SU-DHL-6 (cell line): ENCODE measurements around the gene TULP4.
"Not testable (repeated sequence)": the region's sequence is repeated elsewhere in the genome, so short reads cannot be mapped to it uniquely, and the experiment has no call there.

Experiments
- H2AFZ ChIP-seq: fragments of 200-600 bp; sonication (generic); 2 replicates; pipeline ENCODE4 v1.6.1; 2014; ENCODE audit warnings: low read depth, mild to moderate bottlenecking, moderate library complexity, mixed read lengths, antibody characterized with exemption, low read length; ENCODE audit not compliant: severe bottlenecking
- H3F3A ChIP-seq: fragments of 200-600 bp; shearing (Covaris generic); 2 replicates; pipeline ENCODE4 v1.6.0; 2016; ENCODE audit warnings: antibody characterized with exemption, mild to moderate bottlenecking; ENCODE audit not compliant: insufficient read depth
- H3K27ac ChIP-seq: fragments of 200-600 bp; sonication (generic); 2 replicates; pipeline ENCODE4 v1.5.1; 2016; ENCODE audit warnings: low read depth, mild to moderate bottlenecking, low read length, moderate library complexity, mixed read lengths
- H3K27me3 ChIP-seq: fragments of 200-600 bp; sonication (generic), shearing (Covaris generic); 2 replicates; pipeline ENCODE4 v1.6.0; 2014; ENCODE audit warnings: mild to moderate bottlenecking, low read length
- H3K36me3 ChIP-seq: fragments of 200-600 bp; sonication (generic); 2 replicates; pipeline ENCODE4 v1.6.1; 2014; ENCODE audit warnings: mild to moderate bottlenecking, low read length, mixed read lengths
- H3K4me2 ChIP-seq: fragments of 300-600, 200-600 bp; shearing (Covaris generic), sonication (generic); 2 replicates; pipeline ENCODE4 v1.6.0; 2014; ENCODE audit warnings: low read length, low read depth, mild to moderate bottlenecking; ENCODE audit not compliant: poor library complexity, severe bottlenecking
- H3K4me3 ChIP-seq: fragments of 200-600 bp; sonication (generic); 2 replicates; pipeline ENCODE4 v1.5.1; 2014; ENCODE audit warnings: antibody characterized with exemption, low read length, mild to moderate bottlenecking, mixed read lengths; ENCODE audit not compliant: insufficient read depth, poor library complexity, severe bottlenecking
- H3K79me2 ChIP-seq: fragments of 200-600 bp; sonication (generic); 2 replicates; pipeline ENCODE4 v1.6.1; 2014; ENCODE audit warnings: mild to moderate bottlenecking, low read length, moderate library complexity; ENCODE audit not compliant: insufficient read depth
- H3K9ac ChIP-seq: fragments of 200-600 bp; sonication (generic); 2 replicates; pipeline ENCODE4 v1.7.0; 2014; ENCODE audit warnings: mild to moderate bottlenecking, low read length
- H3K9me2 ChIP-seq: fragments of 200-600 bp; sonication (generic); replicated peaks from 2 replicates; pipeline ENCODE4 v1.6.1; 2014; ENCODE audit warnings: low read length; ENCODE audit not compliant: insufficient read depth
- H3K9me3 ChIP-seq: fragments of 200-600 bp; sonication (generic); 2 replicates; pipeline ENCODE4 v1.6.1; 2014; ENCODE audit warnings: low read length, mixed read lengths; ENCODE audit not compliant: insufficient read depth
- H4K20me1 ChIP-seq: fragments of 200-600 bp; sonication (generic); 2 replicates; pipeline ENCODE4 v1.6.1; 2014; ENCODE audit warnings: low read depth, mild to moderate bottlenecking, antibody characterized with exemption, low read length, moderate library complexity, mixed read lengths
- EZH2phosphoT487 ChIP-seq: fragments of 200-600 bp; sonication (generic), shearing (Covaris generic); conservative IDR thresholded peaks from 2 replicates; pipeline ENCODE4 v1.6.1; 2018; ENCODE audit warnings: mild to moderate bottlenecking, antibody characterized with exemption, low read length, moderate library complexity, mixed read lengths
- TF ChIP-seq, protein P1 (sequence below): fragments of 200-600 bp; sonication (generic); IDR thresholded peaks from one replicate; pipeline ENCODE4 v1.5.1; 2017; ENCODE audit warnings: antibody characterized with exemption, mild to moderate bottlenecking, low read length, moderate library complexity; ENCODE audit not compliant: insufficient read depth, poor library complexity, severe bottlenecking

Gene TULP4

DNA sequence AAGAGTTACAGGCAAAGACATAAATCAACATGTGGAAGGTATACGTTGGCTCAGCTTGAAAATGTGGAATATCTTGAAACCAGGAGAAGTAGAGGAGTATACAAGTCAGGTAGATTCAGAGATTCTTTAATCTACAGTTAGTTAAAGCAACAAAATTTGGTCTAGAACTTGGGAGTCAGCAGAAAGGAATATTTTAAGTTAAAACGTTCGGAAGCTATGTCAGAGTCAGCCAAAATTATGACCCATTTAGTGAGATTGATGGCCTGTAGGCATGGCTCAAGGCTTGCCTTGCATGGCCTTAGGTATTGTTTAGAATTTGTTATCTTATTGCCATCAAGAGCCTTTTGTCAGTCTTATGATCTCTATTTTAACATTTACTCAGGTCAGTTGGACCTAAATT lies 153.5 kb downstream of the TULP4 start:
- Histone ChIP-seq H3K36me3 (no peaks in the 10 kb centered on the region; the same call in 1 of the 2 replicates), H4K20me1 (no peaks in the 10 kb centered on the region), H3K27me3 (no peaks in the 10 kb centered on the region), H3K79me2 (no peaks in the 10 kb centered on the region), H3K4me3 (no peak overlapping the region), H3K27ac (no peak overlapping the region), H3F3A (no peaks in the 10 kb centered on the region), H3K4me2 (no peak overlapping the region), H3K9ac (no peak overlapping the region), H2AFZ (no peak overlapping the region), H3K9me3 (no peaks in the 10 kb centered on the region), H3K9me2 (no peaks in the 10 kb centered on the region)
- TF ChIP-seq, protein P1, sequence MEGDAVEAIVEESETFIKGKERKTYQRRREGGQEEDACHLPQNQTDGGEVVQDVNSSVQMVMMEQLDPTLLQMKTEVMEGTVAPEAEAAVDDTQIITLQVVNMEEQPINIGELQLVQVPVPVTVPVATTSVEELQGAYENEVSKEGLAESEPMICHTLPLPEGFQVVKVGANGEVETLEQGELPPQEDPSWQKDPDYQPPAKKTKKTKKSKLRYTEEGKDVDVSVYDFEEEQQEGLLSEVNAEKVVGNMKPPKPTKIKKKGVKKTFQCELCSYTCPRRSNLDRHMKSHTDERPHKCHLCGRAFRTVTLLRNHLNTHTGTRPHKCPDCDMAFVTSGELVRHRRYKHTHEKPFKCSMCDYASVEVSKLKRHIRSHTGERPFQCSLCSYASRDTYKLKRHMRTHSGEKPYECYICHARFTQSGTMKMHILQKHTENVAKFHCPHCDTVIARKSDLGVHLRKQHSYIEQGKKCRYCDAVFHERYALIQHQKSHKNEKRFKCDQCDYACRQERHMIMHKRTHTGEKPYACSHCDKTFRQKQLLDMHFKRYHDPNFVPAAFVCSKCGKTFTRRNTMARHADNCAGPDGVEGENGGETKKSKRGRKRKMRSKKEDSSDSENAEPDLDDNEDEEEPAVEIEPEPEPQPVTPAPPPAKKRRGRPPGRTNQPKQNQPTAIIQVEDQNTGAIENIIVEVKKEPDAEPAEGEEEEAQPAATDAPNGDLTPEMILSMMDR = no peak
- no peak for TF ChIP-seq EZH2phosphoT487

DNA sequence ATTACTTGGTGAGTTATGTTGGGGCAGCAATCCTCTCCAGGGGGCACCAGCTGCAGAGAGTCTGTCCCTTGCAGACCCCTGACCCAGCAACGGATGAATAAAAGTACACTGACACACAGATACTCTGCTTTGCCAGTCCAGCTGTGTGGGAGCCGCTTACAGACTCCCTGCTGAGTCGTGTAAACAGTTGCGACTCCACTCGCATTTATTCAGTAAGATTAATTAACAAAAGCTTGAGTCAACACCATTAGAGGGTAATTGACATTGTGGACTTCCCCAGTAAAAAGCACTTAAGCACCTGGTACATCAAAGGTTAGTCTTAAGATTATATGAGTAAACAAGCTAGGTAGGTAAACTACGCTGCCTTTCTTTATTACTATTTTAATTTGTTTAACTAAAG lies 155.7 kb downstream of the TULP4 start:
- Histone ChIP-seq H3K4me3 (no peak overlapping the region), H3K9me2 (no peaks in the 10 kb centered on the region), H3K27ac (no peak overlapping the region), H3F3A (no peaks in the 10 kb centered on the region), H3K9me3 (no peaks in the 10 kb centered on the region), H3K36me3 (no peaks in the 10 kb centered on the region; the same call in 1 of the 2 replicates), H2AFZ (no peak overlapping the region), H3K4me2 (no peak overlapping the region), H3K9ac (no peak overlapping the region), H3K79me2 (no peaks in the 10 kb centered on the region), H4K20me1 (no peaks in the 10 kb centered on the region), H3K27me3 (no peaks in the 10 kb centered on the region)
- TF ChIP-seq, protein P1 = no peak
- no peak for TF ChIP-seq EZH2phosphoT487

DNA sequence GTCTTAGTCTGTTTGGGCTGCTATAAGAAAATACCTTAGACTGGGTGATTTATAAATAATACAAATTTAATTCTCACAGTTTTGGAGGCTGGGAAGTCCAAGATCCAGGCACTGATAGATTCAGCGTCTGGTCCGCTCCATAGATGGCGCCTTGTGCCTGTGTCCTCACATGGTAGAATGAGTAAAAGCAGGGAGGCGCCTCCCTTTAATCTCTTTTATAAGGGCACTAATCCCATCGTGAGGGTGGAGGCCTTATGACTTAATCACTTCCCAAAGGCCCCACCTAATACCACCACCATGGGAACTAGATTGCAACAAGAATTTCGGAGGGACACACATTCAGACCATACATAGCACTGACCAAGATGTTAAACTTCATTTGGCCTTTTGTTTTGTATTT lies 156.4 kb downstream of the TULP4 start:
- Histone ChIP-seq H3K79me2 (no peaks in the 10 kb centered on the region), H3K4me2 (no peak overlapping the region), H3K9me2 (no peaks in the 10 kb centered on the region), H3K27me3 (no peaks in the 10 kb centered on the region), H3K36me3 (no peaks in the 10 kb centered on the region), H2AFZ (no peak overlapping the region), H3K4me3 (no peak overlapping the region), H3K27ac (no peak overlapping the region), H4K20me1 (no peaks in the 10 kb centered on the region), H3K9ac (no peak overlapping the region), H3K9me3 (no peaks in the 10 kb centered on the region), H3F3A (no peaks in the 10 kb centered on the region)
- no peak for TF ChIP-seq EZH2phosphoT487
- TF ChIP-seq, protein P1 = no peak

DNA sequence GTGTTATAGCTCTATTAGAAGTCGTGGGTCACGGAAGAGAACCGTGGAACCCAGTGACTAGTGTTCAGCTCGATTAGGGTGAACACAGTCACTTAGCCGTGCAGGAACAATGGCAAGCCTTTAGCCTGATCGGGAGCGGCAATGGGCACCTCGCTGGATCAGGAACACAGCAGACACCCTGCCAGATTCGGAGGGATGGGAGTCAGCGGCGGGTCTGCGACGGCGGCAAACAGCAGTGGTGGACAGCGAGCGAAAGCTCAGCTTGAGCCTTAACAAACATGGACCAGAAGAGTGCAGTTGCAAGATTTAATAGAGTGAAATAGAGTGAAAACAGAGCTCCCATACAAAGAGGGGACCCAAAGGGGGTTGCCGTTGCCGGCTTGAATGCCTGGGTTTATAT lies 157.8 kb downstream of the TULP4 start:
- not testable (repeated sequence) for H3K79me2 ChIP-seq, H3K4me2 ChIP-seq, H3K27me3 ChIP-seq, H3F3A ChIP-seq, H3K9me3 ChIP-seq, H3K9ac ChIP-seq, H3K9me2 ChIP-seq, H3K27ac ChIP-seq, H3K4me3 ChIP-seq, H2AFZ ChIP-seq, H4K20me1 ChIP-seq, H3K36me3 ChIP-seq
